ENCODE data around the gene DMRTB1.

- TF ChIP-seq, protein P1, sequence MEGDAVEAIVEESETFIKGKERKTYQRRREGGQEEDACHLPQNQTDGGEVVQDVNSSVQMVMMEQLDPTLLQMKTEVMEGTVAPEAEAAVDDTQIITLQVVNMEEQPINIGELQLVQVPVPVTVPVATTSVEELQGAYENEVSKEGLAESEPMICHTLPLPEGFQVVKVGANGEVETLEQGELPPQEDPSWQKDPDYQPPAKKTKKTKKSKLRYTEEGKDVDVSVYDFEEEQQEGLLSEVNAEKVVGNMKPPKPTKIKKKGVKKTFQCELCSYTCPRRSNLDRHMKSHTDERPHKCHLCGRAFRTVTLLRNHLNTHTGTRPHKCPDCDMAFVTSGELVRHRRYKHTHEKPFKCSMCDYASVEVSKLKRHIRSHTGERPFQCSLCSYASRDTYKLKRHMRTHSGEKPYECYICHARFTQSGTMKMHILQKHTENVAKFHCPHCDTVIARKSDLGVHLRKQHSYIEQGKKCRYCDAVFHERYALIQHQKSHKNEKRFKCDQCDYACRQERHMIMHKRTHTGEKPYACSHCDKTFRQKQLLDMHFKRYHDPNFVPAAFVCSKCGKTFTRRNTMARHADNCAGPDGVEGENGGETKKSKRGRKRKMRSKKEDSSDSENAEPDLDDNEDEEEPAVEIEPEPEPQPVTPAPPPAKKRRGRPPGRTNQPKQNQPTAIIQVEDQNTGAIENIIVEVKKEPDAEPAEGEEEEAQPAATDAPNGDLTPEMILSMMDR (conservative IDR thresholded peaks at IDR 0.05; ENCODE audit: low read depth, low read length): no peak
- TF ChIP-seq EZH2 (IDR thresholded peaks at IDR 0.05; ENCODE audit: low read length, unreplicated experiment) (no peak), EZH2phosphoT487 (IDR thresholded peaks at IDR 0.05; ENCODE audit: borderline replicate concordance, low read length) (no peak)
These were observed 8.2 kb downstream of the DMRTB1 start for GRCh38 chr1:53467391-53467790.

Data from PC-3 (cell line).